ENCODE measurements around the gene RPLP1.

- no peak for TF ChIP-seq CTCF (IDR thresholded peaks at IDR 0.05)
- TF ChIP-seq POLR2A (IDR thresholded peaks at IDR 0.05), result no peak
Measured at GRCh38 chr15:69454953-69455352, 2.3 kb downstream of the RPLP1 start.

Data from lower leg skin (tissue), 3 donors.